ENCODE data around the gene TOR1A. TPM values are rescaled to one million over a fixed set of nuclear protein-coding genes. Genes with fewer than 3 reads are reported as not detected.

TOR1A gene
- total RNA-seq, 1 donor from 2014 or later: 33.1 TPM

- Mint-ChIP-seq H3K27me3 (no peaks in the 10 kb centered on the region), H3K4me3 (ENCODE audit: low read depth) (no peak overlapping the region), H3K36me3 (ENCODE audit: insufficient read depth) (peaks cover 17% of the 10 kb centered on the region), H3K9me3 (ENCODE audit: low read depth) (no peaks in the 10 kb centered on the region), H3K27ac (no peak overlapping the region), H3K4me1 (ENCODE audit: low read depth) (no peaks in the 10 kb centered on the region)
- DNase-seq (ENCODE audit: low spot score, unreplicated experiment): no peak
- TF ChIP-seq, protein P1, sequence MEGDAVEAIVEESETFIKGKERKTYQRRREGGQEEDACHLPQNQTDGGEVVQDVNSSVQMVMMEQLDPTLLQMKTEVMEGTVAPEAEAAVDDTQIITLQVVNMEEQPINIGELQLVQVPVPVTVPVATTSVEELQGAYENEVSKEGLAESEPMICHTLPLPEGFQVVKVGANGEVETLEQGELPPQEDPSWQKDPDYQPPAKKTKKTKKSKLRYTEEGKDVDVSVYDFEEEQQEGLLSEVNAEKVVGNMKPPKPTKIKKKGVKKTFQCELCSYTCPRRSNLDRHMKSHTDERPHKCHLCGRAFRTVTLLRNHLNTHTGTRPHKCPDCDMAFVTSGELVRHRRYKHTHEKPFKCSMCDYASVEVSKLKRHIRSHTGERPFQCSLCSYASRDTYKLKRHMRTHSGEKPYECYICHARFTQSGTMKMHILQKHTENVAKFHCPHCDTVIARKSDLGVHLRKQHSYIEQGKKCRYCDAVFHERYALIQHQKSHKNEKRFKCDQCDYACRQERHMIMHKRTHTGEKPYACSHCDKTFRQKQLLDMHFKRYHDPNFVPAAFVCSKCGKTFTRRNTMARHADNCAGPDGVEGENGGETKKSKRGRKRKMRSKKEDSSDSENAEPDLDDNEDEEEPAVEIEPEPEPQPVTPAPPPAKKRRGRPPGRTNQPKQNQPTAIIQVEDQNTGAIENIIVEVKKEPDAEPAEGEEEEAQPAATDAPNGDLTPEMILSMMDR (IDR thresholded peaks at IDR 0.05; ENCODE audit: unreplicated experiment): no peak
These were observed 33.3 kb upstream of the TOR1A start for GRCh38 chr9:129857207-129857606.

- Mint-ChIP-seq H3K27me3 (no peaks in the 10 kb centered on the region), H3K36me3 (ENCODE audit: insufficient read depth) (peaks cover 20% of the 10 kb centered on the region), H3K4me1 (ENCODE audit: low read depth) (no peaks in the 10 kb centered on the region), H3K27ac (no peak overlapping the region), H3K9me3 (ENCODE audit: low read depth) (no peaks in the 10 kb centered on the region), H3K4me3 (ENCODE audit: low read depth) (no peak overlapping the region)
- TF ChIP-seq, protein P1 (IDR thresholded peaks at IDR 0.05; ENCODE audit: unreplicated experiment): no peak
- DNase-seq (ENCODE audit: low spot score, unreplicated experiment): no peak
These were observed 30.7 kb upstream of the TOR1A start for GRCh38 chr9:129854588-129855110.

GRCh38 chr9:129853614-129854013 is 29.7 kb upstream of the TOR1A start:
- Mint-ChIP-seq H3K36me3 (ENCODE audit: insufficient read depth) (peaks cover 20% of the 10 kb centered on the region), H3K9me3 (ENCODE audit: low read depth) (no peaks in the 10 kb centered on the region), H3K4me1 (ENCODE audit: low read depth) (no peaks in the 10 kb centered on the region), H3K27ac (no peak overlapping the region), H3K4me3 (ENCODE audit: low read depth) (no peak overlapping the region), H3K27me3 (no peaks in the 10 kb centered on the region)
- TF ChIP-seq, protein P1 (IDR thresholded peaks at IDR 0.05; ENCODE audit: unreplicated experiment): no peak
- DNase-seq (ENCODE audit: low spot score, unreplicated experiment): no peak

DNA sequence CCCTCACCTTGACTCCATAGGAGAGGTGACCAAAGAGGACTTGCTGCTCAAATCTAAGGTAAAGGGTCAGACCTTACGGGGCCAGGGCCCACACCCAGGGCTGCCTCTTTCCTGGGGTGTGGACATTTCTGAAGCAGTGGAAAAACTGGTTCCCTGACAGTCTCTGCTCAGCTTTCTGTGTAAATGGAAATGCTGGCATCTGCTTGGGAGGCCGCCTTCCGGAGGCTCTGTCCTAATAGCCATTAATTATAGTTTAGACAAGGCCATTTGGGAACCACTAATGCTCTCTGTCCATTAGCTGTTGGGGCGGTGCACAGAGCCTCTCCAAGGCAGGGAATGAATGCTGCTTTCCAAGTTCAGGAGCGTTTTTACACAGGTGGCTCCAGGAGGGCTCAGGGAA is 28.6 kb upstream of the TOR1A start:
- Mint-ChIP-seq H3K9me3 (ENCODE audit: low read depth) (no peaks in the 10 kb centered on the region), H3K36me3 (ENCODE audit: insufficient read depth) (peaks cover 20% of the 10 kb centered on the region), H3K27ac (no peak overlapping the region), H3K4me1 (ENCODE audit: low read depth) (no peaks in the 10 kb centered on the region), H3K27me3 (no peaks in the 10 kb centered on the region), H3K4me3 (ENCODE audit: low read depth) (no peak overlapping the region)
- DNase-seq (ENCODE audit: low spot score, unreplicated experiment): no peak
- TF ChIP-seq, protein P1 (IDR thresholded peaks at IDR 0.05; ENCODE audit: unreplicated experiment): no peak

- Mint-ChIP-seq H3K4me1 (ENCODE audit: low read depth) (no peaks in the 10 kb centered on the region), H3K4me3 (ENCODE audit: low read depth) (no peak overlapping the region), H3K27ac (no peak overlapping the region), H3K27me3 (no peaks in the 10 kb centered on the region), H3K36me3 (ENCODE audit: insufficient read depth) (peaks cover 17% of the 10 kb centered on the region), H3K9me3 (ENCODE audit: low read depth) (no peaks in the 10 kb centered on the region)
- DNase-seq (ENCODE audit: low spot score, unreplicated experiment): no peak
- TF ChIP-seq, protein P1 (IDR thresholded peaks at IDR 0.05; ENCODE audit: unreplicated experiment): no peak
These were observed 27.9 kb upstream of the TOR1A start for GRCh38 chr9:129851821-129852220.

Data from progenitor cell of endocrine pancreas (in vitro differentiated cells).